Neural cell (in vitro differentiated cells): ENCODE measurements around the gene IRS1.

Source experiments
- EZH2 ChIP-seq: fragments of 200-600, 300-800 bp; shearing (Covaris generic), sonication (generic); IDR thresholded peaks from 2 replicates; pipeline ENCODE4 v1.6.1; 2014; ENCODE audit warnings: antibody characterized with exemption, low read length, borderline replicate concordance, mild to moderate bottlenecking; ENCODE audit not compliant: insufficient read depth, poor library complexity, severe bottlenecking
- MXI1 ChIP-seq: fragments of 450-650 bp; conservative IDR thresholded peaks from 2 replicates; pipeline ENCODE4 v1.6.1; 2014; ENCODE audit warnings: antibody characterized with exemption, mild to moderate bottlenecking; ENCODE audit not compliant: poor library complexity, severe bottlenecking
- POLR2AphosphoS5 ChIP-seq: IDR thresholded peaks from 2 replicates; pipeline ENCODE4 v1.6.1; 2012
- RAD21 ChIP-seq: fragments of 450-650 bp; conservative IDR thresholded peaks from 2 replicates; pipeline ENCODE4 v1.6.1; 2014; ENCODE audit warnings: antibody characterized with exemption, mild to moderate bottlenecking, moderate library complexity
- TAF1 ChIP-seq: IDR thresholded peaks from 2 replicates; pipeline ENCODE4 v1.6.1; 2012; ENCODE audit warnings: low read depth
- TF ChIP-seq, protein P1 (sequence below): fragments of 450-650 bp; IDR thresholded peaks from 2 replicates; pipeline ENCODE4 v1.5.1; 2014; ENCODE audit warnings: antibody characterized with exemption, mild to moderate bottlenecking, moderate library complexity; ENCODE audit not compliant: poor library complexity, severe bottlenecking
- TF ChIP-seq, protein P2 (sequence below): IDR thresholded peaks from 2 replicates; pipeline ENCODE4 v1.6.1; 2012; ENCODE audit warnings: borderline replicate concordance

DNA sequence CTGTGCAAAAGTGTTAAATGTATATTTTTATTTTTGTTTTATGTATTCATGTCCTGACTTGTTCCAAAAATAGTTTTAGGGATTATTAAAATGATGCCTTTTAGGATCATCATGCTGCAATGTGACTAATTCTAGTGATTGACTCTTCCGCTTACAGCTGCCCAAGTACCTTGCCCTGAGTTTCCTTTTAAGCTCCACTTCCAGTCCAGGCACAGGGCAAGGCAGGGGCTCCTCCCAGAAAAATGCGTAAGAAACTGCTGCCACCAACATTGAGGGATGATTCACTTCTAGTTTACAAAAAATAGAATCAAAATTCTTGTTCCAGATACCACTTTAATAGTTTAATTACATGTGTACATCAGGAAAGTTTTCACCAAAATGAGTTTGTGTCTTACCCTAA, 116.4 kb downstream of the IRS1 start:
- TF ChIP-seq, protein P1, sequence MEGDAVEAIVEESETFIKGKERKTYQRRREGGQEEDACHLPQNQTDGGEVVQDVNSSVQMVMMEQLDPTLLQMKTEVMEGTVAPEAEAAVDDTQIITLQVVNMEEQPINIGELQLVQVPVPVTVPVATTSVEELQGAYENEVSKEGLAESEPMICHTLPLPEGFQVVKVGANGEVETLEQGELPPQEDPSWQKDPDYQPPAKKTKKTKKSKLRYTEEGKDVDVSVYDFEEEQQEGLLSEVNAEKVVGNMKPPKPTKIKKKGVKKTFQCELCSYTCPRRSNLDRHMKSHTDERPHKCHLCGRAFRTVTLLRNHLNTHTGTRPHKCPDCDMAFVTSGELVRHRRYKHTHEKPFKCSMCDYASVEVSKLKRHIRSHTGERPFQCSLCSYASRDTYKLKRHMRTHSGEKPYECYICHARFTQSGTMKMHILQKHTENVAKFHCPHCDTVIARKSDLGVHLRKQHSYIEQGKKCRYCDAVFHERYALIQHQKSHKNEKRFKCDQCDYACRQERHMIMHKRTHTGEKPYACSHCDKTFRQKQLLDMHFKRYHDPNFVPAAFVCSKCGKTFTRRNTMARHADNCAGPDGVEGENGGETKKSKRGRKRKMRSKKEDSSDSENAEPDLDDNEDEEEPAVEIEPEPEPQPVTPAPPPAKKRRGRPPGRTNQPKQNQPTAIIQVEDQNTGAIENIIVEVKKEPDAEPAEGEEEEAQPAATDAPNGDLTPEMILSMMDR = no peak
- TF ChIP-seq, protein P2, sequence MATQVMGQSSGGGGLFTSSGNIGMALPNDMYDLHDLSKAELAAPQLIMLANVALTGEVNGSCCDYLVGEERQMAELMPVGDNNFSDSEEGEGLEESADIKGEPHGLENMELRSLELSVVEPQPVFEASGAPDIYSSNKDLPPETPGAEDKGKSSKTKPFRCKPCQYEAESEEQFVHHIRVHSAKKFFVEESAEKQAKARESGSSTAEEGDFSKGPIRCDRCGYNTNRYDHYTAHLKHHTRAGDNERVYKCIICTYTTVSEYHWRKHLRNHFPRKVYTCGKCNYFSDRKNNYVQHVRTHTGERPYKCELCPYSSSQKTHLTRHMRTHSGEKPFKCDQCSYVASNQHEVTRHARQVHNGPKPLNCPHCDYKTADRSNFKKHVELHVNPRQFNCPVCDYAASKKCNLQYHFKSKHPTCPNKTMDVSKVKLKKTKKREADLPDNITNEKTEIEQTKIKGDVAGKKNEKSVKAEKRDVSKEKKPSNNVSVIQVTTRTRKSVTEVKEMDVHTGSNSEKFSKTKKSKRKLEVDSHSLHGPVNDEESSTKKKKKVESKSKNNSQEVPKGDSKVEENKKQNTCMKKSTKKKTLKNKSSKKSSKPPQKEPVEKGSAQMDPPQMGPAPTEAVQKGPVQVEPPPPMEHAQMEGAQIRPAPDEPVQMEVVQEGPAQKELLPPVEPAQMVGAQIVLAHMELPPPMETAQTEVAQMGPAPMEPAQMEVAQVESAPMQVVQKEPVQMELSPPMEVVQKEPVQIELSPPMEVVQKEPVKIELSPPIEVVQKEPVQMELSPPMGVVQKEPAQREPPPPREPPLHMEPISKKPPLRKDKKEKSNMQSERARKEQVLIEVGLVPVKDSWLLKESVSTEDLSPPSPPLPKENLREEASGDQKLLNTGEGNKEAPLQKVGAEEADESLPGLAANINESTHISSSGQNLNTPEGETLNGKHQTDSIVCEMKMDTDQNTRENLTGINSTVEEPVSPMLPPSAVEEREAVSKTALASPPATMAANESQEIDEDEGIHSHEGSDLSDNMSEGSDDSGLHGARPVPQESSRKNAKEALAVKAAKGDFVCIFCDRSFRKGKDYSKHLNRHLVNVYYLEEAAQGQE = no peak
- TF ChIP-seq MXI1 (no peak), EZH2 (no peak), TAF1 (no peak), POLR2AphosphoS5 (no peak), RAD21 (no peak)
